Measurements from ENCODE around the gene ZNF605. TPM values are rescaled to one million over a fixed set of nuclear protein-coding genes. Genes with fewer than 3 reads are reported as not detected.

Gene ZNF605
- total RNA-seq, 4 donors from 2014 or later: 3.8 to 23.6 (median 16.7) TPM

DNA sequence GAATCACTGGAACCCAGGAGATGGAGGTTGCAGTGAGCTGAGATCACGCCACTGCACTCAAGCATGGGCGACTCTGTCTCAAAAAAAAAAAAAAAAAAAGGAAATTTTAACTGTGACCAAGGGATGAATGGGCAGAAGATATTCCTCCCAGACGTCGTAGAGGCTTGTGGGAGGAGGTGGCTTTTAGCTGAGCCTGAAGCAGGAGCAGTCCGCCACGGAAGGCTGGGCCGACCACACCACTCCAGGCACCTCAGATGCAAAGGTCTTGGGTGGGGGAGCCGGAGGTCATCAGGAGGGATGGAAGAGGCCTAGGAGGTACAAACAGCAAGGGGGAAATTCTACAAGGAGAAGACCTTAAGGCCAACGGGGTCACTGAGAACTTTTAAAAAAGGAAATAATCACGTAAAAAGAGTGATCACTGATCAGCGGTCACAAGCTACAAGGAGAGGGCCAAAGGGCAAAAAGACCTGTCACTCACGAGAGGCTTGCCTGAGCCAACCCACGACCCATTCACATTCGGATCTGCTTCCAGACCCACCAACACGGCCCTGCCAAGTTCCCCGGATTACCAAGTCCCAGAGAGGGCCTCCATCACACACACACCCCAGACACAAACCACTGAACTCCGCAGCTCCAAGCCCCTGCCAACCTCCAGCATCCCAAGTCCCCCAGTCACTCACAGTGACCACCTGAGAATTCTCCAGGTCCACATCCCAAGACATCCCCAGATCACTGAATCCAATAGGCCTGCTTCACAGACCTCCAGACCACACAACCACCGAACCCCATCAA is 3.5 kb downstream of the ZNF605 start:
- Histone ChIP-seq H3K36me3 (no peaks in the 10 kb centered on the region), H3K9me3 (peaks cover 0 to 21% of the 10 kb centered on the region in 2 donors), H3K4me3 (no peak overlapping the region), H3K27me3 (no peaks in the 10 kb centered on the region), H3K4me1 (no peaks in the 10 kb centered on the region), H3K27ac (no peak overlapping the region)
- no peak for TF ChIP-seq POLR2A (IDR thresholded peaks at IDR 0.05)
- TF ChIP-seq, protein P1, sequence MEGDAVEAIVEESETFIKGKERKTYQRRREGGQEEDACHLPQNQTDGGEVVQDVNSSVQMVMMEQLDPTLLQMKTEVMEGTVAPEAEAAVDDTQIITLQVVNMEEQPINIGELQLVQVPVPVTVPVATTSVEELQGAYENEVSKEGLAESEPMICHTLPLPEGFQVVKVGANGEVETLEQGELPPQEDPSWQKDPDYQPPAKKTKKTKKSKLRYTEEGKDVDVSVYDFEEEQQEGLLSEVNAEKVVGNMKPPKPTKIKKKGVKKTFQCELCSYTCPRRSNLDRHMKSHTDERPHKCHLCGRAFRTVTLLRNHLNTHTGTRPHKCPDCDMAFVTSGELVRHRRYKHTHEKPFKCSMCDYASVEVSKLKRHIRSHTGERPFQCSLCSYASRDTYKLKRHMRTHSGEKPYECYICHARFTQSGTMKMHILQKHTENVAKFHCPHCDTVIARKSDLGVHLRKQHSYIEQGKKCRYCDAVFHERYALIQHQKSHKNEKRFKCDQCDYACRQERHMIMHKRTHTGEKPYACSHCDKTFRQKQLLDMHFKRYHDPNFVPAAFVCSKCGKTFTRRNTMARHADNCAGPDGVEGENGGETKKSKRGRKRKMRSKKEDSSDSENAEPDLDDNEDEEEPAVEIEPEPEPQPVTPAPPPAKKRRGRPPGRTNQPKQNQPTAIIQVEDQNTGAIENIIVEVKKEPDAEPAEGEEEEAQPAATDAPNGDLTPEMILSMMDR (IDR thresholded peaks at IDR 0.05): no peak
- intact Hi-C loops (cut with DNase I; ENCODE audit: low total_unique reads): no loop called here
- no peak for DNase-seq

DNA sequence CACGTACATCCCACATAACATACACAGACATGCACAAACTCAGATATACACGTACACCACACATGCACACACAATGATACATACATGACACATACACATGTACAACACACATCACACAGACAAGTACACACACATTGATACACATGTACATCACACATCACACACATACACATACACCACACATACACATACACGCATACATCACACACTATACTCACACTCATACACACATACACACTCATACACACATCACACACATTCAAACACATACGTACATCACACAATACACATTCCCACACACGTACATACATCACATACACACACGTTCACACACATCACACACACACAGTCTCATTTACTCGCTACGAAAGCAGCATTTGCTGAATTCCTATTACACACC is 4.5 kb downstream of the ZNF605 start:
- Histone ChIP-seq H3K4me3 (no peak overlapping the region), H3K36me3 (no peaks in the 10 kb centered on the region), H3K27ac (no peak overlapping the region), H3K4me1 (no peaks in the 10 kb centered on the region), H3K27me3 (no peaks in the 10 kb centered on the region), H3K9me3 (peaks cover 0 to 30% of the 10 kb centered on the region in 2 donors)
- intact Hi-C loops (cut with DNase I; ENCODE audit: low total_unique reads): no loop called here
- no peak for TF ChIP-seq POLR2A (IDR thresholded peaks at IDR 0.05)
- TF ChIP-seq, protein P1 (IDR thresholded peaks at IDR 0.05): no peak
- no peak for DNase-seq

DNA sequence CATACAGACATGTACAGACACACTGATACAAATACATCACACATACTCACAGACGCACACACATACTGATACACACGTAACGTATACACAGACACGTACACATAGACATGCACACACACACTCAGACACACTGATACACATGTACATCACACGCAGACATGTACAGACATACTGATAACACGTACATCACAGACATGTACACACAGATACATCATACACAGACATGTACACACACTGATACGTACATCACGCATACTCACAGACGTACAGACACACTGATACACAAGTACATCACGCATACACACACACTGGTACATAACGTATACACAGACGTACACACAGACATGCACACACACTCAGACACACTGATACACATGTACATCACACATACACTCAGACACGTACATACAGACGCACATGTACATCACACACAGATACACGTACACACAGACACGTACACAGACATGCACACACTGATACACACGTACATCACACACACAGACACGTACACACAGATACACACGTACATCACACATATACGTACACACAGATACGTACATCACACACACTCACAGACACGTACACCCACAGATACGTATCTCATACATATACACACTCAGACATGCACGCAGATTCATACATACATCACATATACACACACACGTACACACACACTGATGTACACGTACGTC is 5.1 kb downstream of the ZNF605 start:
- DNase-seq: no peak
- H3K9me3 ChIP-seq: peaks cover 0 to 37% of the 10 kb centered on the region in 2 donors
- H3K27me3 ChIP-seq: no peaks in the 10 kb centered on the region
- H3K27ac ChIP-seq: no peak overlapping the region
- H3K36me3 ChIP-seq: no peaks in the 10 kb centered on the region
- H3K4me1 ChIP-seq: no peaks in the 10 kb centered on the region
- intact Hi-C loops (cut with DNase I; ENCODE audit: low total_unique reads): no loop called here
- no peak for TF ChIP-seq POLR2A (IDR thresholded peaks at IDR 0.05)
- TF ChIP-seq, protein P1 (IDR thresholded peaks at IDR 0.05): no peak
- no peak overlapping the region for H3K4me3 ChIP-seq

DNA sequence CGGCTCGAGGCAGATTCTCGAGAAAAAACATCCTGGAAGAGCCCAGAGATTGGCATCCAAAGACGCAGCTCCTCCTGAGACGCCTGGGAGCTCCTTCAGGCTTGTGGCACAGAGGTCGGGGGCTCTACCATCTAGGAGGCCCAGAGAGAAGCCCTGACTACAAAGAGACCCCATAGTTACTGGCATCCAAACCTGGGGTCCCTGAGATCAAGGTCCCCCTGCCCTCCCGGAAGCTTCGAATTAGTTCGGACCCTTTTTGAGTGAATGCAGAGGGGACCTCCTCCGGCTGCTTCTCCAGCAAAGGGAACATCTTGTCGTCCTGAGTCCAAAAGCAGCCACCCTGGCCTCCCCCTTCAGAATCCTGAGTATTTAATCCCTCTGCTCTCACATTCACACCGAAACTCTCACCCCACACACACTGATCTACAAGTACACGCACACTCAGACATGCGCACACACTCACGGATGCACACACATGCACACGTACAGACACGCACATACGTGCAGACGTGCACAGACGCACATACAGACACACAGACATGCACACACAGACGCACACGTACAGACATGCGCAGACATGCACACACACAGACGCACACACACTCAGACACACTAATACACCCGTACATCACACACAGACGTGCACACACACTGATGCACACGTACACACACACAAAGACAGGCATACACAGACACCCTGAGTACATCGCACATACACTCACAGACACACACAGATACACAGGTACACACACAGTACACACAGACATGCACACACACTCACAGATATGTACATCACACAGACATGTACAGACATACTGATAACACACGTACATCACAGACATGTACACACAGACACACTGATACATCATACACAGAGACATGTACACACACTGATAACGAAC is 5.9 kb downstream of the ZNF605 start:
- DNase-seq: no peak
- TF ChIP-seq, protein P1 (IDR thresholded peaks at IDR 0.05): no peak
- no peak for TF ChIP-seq POLR2A (IDR thresholded peaks at IDR 0.05)
- Histone ChIP-seq H3K27ac (no peak overlapping the region), H3K9me3 (peaks cover 0 to 39% of the 10 kb centered on the region in 2 donors), H3K4me1 (no peaks in the 10 kb centered on the region), H3K4me3 (no peak overlapping the region), H3K27me3 (no peaks in the 10 kb centered on the region), H3K36me3 (no peaks in the 10 kb centered on the region)
- intact Hi-C loops (cut with DNase I; ENCODE audit: low total_unique reads): no loop called here

All from uterus (tissue), 4 donors.